ENCODE results near the gene SLC7A10.
"Not testable (repeated sequence)": the region's sequence is repeated elsewhere in the genome, so short reads cannot be mapped to it uniquely, and the experiment has no call there.

The SLC7A10 gene

DNA sequence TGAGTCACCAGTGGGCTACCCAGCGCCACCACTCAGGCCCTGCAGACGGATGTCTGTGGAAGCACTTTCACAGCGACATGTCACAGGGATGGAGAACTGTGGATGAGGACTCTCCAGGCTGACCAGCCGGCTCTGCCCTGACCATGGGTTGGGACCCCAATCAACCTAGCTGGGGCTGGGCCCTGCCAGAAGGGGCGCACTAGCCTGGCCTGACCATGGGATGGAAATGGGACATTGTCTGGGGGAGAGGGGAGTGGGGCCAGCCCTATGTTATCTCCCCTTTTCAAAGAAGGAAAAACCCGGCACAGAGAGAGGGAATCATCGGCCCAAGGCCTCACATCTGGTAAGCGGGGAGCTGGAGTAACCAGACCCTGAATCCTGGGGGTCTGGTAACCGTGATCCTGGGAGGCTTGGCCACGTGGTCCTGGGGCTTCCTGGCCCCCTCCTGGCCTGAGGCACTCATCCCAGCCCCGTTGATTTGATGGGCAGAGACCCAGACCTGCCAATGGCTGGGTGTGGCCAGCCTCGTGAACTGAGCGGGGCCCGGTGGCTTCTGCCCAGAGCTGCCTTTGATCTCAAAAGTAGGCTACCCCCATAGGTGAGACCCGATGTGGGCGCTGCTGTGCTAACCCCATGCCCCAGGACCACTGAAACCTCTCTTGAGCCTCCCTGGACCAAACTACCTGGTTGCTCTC, 11.2 kb upstream of the SLC7A10 start:
- FAIRE-seq: no peak

DNA sequence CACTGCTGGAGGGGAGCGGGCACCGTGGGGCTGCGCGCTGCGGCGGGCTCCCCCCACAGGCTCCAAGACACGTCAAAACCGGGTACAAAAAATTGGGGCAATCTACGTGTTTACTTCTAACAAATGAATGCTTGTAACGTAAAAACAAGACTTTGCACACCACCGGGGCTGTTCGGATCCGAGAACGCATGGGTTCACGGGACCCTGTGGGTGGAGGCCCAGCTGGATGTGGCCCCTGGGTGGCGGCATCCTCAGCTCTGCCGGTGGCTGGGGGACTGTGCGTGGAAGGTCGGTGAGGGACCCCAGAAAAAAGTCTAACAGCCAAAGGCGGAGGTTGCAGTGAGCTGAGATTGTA, 10.3 kb upstream of the SLC7A10 start:
- no peak for FAIRE-seq

DNA sequence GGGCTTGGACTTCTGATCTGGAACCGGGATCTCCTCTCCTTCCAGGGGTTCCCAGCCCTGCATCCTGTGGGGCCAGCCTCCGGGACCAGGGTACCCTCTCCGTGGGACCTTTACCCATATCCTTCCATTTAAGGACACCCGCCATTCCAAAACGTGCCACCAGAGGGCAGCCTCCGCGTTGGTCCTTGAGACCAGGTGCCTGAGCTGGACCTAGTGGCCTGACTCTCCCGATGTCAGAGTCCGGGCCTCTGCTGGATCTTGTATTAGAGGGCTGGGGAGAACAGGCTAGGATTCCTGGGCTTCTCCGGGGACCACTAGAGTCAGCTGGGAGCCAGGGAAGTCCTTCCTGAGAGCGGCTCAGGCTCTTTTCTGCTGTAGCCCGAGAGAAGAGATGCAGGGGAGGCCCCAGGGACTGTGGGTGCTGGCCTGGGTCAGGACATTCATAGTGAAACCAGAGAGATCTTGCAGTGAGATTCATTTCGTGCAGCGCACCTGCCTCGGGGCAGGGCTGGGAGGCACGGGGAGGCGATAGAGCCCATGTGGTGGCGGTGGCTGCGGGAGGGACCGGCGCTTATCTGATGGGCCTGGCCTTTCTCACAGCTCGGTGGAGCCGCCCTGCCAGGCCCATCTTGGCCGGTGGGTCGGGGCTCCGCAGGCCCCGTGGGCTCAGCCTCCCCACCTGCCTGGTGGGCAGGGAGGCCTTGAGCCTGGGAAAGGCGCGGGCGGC, 9.8 kb upstream of the SLC7A10 start:
- FAIRE-seq: no peak

DNA sequence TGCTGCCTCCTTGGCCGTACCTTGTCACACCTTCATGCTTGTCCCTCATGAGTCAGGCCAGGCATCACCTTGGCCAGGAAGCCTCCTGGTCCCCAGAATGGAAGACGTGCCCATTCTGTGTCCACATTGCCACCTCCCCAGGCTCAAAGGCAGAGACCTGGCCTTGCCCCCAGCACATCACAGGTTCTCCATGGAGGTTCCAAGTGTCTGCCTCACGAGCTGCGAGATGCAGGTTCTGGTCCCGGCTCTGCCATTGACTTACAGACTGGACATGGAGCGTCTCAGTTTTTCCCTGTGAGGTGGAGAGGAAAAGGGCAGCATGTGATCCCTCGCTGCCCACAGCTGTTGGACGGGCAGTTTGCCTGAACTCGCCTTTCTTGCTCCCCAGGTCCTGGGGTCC, 9.1 kb upstream of the SLC7A10 start:
- no peak for FAIRE-seq

DNA sequence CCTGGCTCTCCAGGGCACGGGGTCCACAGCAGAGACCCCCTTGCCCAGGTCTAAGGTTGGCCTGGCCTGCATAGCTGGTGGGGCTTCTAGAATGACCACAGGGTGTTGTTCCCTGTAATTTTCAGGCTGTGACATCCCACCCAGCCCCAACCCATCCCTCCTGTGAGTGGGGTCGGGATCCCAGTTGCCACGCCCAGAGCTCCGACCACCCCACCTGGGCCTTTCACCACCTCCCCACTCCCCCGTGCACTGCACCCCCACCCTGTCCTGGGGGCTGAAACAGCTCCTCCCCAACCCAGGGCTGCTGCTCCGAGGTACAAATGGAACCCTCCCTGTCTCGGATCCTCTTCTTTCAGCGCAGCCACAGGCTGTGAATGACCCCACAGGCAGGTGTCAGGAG, 8.4 kb upstream of the SLC7A10 start:
- no peak for FAIRE-seq

DNA sequence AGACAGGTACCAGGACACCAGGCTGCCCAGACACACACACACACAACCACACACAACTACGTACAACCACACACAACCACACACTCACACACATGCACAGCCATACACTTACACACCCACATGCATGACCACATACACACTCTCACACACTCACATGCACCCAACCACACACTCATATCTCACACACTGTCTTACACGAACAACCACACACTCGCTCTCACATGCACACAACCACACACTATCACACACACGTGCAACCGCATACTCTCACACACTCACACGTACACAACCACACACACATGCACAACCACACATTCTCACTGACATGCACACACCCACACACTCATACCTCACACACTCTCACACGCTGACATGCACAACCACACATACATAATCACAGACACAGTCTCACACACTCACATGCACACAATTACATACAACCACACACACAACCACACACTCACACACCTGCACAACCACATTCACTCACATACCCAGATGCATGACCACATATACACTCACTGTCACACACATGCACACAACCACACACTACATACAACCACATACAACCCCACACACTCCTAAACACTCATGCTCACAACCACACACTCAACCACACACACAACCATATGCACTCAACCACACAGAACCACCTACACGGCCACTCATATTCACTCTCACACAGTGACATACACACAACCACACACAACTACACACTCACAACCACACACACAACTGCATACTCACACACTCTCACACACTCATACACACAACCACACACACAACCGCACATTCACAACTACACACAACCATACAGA, 7.6 kb upstream of the SLC7A10 start:
- no peak for FAIRE-seq

DNA sequence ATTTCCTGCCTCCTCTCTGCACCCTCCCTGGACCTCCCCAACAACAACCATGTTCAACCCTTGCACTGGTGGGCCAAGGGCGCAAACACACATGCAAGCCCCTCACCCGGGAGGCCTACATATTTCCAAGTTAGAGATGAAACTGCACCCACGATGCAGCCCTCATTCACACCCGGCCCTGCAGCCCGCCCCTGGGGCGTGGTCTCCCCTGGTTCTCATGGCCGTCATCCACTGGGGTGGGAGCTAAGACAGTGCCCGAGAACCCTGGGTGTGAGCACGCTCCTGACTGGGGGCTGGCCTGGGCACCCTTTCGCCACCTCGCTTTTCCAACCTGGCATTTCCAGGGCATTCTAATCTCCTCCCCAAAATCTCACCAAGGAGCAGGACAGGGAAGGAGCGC, 7.0 kb upstream of the SLC7A10 start:
- no peak for FAIRE-seq

DNA sequence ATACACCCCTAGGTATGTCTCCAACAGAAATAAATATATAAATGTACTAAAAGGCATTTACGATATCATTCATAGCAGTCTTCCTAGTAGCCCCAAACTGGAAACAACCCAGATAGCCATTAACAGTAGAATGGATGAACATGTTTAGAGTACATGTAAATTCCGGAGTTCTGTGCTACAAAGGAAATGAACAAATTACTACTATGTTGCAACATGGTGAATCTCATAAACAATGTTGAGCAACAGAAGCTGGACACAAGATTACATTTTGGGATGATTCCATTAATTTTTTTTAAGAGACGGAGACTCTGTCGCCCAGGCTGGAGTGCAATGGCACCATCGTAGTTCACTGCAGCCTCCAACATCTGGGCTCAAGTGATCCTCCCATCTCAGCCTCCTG, 5.9 kb upstream of the SLC7A10 start:
- FAIRE-seq: no peak

DNA sequence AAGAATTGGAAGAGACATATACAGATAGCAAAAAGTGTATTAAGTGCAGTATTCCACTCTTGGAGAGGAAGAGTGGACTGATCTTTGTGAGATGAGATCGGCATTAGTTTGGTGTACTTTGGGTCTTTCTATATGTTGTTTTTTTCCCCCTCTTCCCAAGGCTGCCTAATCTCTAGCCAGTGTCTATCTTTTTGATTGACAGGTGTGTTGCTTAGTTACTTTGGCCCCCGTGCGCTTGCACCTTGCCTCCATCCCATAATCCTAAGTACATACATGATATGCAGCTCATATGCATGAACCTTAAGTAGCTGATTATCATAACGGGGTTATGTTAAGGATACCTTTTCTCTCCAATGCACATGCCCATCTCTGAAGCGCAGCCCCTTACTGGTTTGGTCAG, 4.3 kb upstream of the SLC7A10 start:
- no peak for FAIRE-seq

DNA sequence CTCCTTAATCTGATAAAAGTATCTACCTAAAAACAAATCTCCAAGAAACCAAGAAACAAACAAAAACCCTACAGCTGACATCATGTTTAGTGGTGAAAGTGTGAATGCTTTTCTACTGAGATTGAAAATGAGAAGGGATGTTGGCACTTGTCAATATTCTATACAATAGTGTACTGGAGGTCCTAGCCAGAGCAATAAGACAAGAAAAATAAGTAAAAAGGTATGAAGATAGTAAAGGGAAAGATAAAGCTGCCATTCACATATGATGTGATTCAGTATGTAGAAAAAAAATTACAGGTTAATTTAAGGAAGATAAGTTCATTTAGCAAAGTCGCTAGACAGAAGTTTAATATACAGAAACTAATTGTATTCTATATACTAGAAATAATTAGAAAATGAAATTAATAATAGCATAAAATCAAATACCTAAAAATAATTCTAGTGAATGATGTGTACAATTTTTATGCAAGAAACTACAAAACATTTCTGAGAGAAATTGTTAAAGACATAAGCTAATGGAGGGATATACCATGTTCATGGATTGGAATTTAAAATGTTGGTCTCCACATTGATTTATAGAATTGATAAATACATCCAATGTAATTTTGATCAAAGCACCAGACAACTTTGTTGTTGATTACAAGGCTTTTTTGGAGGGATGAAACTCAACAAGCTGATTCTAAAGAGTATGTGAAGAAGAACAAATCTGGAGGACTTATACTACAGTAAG, 2.4 kb upstream of the SLC7A10 start:
- peak; percentile 12 for FAIRE-seq

DNA sequence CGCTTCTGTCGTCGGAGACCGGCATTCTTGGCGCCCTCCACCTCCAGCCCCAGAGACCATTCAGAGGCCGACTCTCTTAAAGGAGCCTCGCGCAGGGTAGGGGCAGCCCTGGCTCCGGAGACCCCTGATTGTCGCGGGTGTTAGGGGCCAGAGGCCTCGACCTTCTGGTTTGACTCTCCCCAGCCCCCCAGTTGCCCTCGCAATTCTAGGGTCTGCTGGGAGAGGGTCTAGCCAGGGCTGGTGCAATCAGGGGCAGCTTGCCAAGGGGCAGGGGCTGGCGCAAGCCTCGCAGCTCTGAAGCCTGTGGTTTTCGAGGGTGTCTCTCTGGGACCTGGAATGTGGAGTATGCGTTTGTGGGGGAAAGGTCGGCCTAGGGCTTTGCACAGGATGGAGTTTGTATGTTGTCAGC, 1.6 kb upstream of the SLC7A10 start:
- FAIRE-seq: no peak

DNA sequence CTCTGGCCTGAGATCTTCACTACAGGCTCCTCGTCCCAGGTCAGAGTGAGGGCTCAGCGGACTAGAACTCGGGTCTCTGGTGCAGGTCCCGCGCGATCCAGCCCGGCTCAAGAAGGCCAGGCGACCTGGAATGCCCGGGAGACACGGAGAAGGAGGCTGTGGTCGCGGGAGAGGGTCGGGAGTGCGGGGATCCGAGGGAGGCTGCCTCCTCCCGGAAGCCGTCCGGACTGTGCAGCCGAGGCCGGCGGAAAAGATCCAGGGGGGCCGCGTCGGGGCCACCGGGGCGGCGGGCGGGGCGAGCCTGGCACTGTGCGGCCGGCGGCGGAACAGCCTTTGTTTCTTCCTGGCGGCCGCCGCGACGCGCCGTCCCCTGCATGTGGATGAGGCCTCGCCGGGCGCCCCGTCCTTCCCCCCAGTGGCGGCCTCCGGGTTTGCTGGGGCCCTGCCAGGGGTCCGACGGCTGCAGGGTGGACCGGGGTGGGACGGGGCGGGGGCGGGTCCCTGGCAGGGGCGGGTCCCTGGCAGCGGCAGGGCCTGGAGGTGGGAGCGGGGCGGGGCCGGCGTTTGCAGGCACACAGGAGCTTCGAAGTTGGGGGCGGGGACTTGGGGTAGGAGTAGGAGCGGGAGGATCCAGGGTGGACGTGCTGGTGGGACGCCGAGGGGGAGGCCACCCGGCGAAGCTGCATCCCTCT, 1.0 kb upstream of the SLC7A10 start:
- FAIRE-seq: no peak

DNA sequence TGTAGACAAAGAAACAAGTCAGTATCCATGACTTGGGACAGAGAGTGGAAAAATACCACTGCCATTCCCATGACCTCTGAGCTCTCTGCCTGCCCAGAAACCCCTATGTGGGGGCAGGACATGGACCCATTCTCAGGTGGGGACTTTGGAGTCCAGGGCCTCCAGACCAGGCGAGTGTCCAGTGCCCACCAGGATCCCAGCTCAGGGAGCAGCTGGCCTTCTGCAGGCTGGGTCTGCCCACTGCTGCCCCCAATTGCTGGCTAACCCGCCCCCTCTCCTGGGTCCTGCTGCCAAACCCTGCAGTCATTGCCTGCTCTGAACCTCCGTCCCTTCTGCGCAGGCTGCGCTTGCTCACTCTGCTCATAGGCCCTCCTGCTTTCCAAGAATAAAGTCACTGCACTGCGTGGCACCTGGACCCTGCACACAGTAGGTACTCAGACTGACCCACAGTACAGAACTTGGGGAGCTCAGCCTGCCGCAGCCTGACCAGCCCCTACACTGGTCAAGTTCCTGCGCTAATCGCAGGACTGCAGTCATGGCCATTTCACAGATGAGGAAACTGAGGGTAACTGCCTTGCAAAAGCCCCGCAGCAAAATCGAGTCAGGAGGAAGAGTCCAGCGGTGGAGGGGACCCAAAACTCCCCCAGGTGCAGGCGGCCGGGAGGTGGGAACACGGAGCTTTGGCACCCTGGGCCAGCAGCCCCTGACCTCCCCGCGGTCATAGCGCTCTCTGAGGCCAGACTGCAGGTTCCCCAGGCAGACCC, 774 bp downstream of the SLC7A10 start:
- FAIRE-seq: no peak

DNA sequence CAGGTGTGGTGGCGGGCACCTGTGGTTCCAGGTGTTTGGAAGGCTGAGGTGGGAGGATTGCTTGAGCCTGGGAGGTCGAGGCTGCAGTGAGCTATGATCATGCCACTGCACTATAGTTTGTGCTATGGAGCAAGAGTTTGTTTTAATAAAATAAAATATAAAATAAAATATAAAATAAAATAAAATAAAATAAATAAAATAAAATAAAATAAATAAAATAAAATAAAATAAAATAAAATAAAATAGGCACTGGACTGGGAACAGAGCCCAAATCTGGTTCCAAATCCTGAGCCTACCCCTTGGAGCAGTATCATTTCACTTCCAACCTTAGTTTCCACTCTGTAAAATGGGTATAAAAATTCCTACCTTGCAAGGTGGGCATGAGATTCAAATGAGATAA, 3.4 kb downstream of the SLC7A10 start:
- FAIRE-seq: not testable (repeated sequence)

DNA sequence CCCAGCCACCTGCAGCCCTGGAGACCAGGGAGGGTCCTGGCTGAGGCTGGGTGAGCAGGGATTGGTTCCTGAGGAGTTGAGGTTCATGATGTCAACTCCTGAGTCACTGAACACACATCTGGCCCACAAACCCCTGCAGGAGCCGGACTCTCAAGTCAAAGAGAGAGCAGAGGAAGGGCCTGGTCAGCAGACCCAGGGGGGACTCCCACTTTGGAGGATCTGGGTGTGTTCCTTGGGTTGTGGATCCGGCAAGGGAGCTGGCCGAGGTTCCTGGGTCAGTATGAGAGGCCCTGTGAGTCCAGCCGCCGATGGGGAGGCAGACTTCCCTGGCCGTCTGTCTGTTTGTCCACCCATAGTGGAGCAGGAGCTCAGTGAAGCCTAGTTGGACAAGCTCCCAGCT, 4.0 kb downstream of the SLC7A10 start:
- FAIRE-seq: no peak

DNA sequence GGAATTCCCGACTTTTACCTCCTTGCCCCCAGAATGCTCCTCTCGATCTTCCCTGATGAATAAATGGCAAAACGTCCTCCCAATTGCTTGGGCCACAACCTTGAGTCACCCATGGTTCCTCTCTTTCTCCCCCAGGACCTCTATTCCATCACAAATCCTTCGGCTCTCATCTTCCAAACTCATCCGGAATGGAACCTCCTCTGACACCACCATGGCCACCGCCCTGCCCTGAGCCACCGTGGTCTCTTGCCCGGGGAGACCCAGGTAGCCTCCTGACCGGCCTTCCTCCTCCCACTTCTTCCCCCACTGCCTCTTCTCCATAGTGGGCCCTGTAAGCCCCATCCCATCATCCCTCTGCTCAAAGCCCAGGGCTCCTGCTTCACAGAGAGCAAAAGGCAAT, 4.9 kb downstream of the SLC7A10 start:
- FAIRE-seq: no peak

DNA sequence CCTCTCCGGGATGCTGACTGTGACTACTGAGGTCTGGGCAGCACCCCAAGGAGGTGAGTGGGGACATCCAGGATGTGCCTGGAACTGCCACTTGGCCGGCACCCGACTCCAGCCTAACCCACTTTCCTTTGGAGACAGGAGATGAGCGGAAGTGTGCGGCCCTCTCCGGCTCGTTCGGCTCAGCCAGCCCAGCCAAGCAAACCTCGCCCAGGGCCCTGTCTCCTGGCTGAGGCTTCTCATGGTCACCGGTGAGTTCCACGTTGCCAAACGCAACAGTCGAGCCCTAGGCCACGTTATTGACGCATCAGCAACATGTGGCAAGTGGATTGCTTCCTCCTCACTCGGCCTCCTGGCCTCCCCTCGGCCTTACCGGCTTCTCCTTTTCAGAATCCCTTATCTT, 5.5 kb downstream of the SLC7A10 start:
- FAIRE-seq: no peak

DNA sequence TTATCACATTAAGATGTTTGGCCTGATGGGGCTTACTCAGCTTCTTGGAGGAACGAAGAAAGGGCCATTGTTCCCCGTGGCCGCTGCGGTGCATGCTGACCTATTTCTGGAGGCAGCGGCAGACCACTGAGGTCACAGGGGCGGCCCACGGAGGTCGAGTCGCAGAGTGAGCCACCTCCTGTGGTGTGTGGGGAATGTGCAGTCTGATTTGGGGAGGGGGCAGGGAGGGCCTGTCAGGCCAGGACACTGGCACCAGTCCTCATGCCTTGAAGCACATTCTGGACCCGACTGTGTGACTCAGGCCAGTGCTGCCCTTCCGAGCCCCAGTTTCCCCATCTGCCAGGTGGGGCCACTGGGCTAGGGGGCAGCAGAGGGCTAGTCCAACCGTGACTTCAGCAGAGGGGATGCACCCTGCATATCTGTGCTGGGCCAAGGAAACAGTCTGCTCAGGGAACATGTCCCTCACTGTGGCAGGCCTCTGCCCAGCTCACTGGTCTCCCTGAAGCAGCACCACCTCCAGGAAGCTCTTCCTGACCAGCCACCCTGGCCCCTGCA, 6.3 kb downstream of the SLC7A10 start:
- FAIRE-seq: no peak

DNA sequence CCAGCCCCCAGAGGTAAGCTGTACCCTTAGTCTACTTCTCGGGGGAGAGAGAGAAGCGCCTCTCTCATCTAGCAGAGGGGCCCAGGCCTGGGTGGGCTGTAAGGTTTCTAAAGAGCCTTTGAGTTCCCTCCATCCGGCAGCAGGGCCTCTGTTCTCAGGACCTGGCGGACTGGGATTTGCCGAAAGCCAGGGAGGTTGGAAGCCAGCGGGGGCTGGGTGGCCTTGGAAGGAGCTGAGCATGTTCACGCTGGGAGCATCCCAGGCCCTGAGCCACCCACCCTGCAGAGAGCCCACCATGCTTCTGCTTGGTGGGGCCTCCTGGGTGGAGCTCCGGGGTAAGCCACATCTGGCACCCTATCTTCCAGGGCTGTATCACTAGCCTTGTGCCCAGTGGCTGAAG, 7.8 kb downstream of the SLC7A10 start:
- FAIRE-seq: no peak

DNA sequence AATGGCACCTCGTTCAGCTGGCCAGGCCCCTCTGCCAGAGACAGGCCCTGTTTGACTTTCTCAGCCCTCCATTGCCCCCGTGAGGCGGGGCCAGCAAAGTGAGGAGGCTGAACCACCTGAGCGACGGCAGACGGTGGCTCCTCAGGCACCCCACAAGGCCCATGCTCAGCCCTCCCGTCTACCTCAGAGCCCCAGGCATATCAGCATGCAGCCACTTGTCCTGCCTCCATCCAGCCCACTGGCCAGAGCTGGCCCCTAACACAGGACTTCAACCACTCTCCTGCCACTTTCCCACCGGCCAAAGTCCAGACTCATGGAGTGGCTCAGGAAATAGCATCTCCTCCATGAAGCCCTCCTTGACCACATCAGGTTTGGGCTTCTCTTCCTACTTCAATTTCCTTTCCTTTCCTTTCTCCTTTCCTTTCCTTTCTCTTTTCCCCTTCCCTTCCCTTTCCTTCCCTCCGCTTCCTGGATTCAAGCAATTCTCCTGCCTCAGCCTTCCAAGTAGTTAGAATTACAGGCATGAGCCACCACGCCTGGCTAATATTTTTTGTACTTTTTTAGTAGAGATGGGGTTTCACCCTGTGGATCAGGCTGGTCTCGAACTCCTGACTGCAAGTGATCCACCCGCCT, 9.3 kb downstream of the SLC7A10 start:
- no peak for FAIRE-seq

All from endometrium (tissue), 2 donors.